HG03460 (cell line): ENCODE measurements around the gene PRKCE.

ENCODE experiments used
- ATAC-seq: cut with Tn5 transposase; IDR thresholded peaks from one replicate; pipeline ENCODE4 v1.9.1; 2021; ENCODE audit not compliant: unreplicated experiment

PRKCE gene

DNA sequence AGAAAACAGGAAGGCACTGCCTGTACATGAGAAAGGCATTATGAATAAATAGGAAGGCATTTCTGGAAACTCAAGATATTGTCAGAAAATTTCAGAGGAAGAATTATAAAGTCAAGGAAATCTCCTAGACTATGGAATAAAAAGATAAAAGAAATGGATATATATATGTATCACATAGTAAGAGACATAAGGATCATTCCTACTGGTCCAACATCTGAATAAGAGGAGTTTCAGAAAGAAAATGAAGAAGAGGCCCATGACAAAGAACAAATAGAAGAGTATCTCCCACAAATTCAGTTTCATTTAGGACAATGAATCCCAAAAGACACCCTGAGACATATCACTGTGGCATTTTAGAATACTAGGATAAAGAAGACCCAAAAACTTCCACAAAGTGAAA, 178.8 kb downstream of the PRKCE start:
- ATAC-seq, result no peak

DNA sequence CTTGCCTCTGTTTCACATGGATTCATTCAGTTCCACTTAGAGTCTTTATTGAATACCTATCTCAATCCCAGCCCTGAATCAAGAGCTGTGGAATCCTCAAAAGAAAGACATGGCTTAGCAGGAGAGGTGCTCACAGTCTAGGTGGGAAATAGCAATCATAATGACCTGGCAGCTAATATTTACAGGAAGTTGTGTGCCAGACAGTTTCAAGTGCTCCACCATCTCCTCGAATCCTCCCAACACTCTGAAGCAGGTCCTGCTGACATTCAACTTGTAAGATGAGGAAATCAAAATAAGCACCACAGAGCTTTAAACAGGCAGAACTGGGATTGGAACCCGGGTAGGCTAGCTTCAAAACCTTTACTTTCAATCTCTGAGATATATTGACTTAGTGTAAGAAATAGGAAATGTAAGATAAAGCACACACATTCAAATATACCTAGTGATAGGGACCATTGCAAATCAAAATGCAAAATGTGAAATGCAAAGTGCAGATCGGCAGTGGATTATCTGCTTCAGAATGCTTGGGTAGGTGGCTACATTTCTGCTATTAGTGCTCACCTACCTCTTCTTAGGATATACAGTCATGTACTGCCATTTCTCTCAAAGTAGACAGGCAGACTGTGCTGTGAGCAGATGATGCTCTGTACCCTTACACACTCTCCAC, 182.0 kb downstream of the PRKCE start:
- ATAC-seq, result peak; percentile 34

DNA sequence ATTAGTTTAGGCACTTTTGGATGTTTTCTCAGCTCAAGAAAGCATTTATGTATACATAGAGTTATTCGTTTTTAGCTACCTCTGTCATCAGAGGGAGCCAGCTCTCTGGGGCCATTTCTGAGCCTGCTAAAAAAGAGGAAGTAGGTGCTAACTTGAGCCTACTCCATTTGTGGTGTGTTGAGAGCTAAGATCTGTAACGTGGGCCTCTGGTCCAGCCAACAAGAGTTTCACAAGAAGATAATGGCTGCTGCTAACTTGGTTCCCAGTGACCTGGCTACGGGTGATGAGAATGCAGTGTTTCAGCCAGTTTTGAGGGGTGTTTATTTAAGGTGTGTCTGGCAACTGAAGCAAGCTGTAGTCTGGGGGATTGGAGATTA, 182.5 kb downstream of the PRKCE start:
- peak; percentile 77 for ATAC-seq

GRCh38 chr2:45834372-45834771, 182.9 kb downstream of the PRKCE start:
- ATAC-seq, result no peak

GRCh38 chr2:45834858-45835257, 183.4 kb downstream of the PRKCE start:
- ATAC-seq, result no peak

DNA sequence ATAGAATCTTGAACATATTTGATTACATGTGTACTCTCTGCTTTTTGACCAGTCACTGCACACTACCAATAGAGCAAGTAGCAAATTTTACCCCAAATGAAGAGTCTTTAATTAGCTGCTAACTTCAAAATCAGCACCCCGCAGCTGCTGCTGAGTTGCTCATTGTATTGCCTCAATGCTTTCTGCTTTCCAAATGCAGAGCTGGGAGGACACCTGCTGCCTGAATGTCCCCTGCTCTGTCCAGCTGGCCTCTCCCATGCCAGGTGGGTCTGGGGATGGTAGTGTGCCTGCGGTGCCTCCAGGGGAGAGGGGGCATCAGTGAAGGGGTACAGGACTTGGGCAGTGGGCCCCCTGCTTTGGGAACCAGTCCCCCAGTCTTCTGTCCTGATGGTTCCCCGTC, 184.8 kb downstream of the PRKCE start:
- ATAC-seq, result no peak

DNA sequence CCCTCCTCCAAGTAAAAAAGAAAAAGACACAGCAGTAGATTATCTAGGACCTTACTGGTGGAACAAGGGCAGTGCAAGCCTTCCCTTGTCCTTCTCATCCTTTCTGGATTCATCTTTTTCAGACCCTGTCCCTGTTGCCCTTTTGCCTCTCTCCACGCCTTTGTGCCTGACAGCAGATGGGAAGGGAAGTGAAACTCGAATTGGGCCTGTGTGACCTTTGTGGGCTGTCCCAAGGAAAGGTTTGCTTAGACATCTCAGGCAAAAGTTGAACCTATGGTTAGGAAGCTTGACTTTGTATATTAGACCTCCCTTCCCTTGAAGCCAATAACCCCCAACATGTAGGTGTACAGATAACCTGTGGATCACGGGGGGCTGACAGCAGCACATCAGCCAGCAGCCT, 185.3 kb downstream of the PRKCE start:
- no peak for ATAC-seq

GRCh38 chr2:45837812-45838341, 186.4 kb downstream of the PRKCE start:
- ATAC-seq, result no peak

GRCh38 chr2:45839508-45840251, 188.2 kb downstream of the PRKCE start:
- no peak for ATAC-seq

DNA sequence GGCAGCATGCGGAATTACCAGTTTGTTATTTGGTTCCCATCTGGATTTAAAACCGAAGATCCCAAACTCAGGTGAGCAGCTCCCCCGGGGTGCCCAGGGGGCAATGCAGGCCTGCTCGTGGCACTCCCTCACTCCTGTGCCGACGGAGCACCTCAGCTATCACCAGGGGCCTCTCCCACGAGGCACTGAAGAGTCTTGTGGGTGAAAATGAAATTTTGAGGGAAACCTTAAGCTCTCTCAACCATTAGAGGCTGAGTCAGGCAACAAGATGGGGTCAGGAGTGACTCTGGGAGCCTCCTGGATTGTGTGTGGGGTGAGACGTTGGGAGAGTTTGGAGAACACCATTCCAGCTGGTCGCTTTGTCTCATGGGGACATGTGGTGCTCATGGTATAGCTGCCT, 189.0 kb downstream of the PRKCE start:
- peak; percentile 37 for ATAC-seq

- no peak for ATAC-seq
These were observed 190.4 kb downstream of the PRKCE start for GRCh38 chr2:45841752-45842407.

DNA sequence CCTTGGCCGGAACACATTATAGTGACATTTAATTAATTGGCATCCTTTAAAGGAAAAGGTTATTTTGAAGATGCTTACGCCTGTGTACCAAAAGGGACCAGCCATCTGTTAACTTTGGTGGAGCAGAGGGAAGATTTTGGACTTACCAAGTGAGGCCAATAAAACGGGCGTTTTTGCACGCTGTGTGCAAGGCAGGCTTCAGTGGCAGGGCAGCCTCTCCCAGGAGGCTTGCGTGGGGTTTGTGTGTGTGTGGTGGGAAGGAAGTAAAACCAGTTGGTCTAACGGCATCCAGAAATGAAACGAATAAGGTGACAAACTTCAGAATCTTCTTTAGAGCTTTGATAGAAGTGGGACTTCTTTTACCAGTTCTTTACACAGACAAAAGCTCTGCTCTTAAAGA, 191.7 kb downstream of the PRKCE start:
- peak; percentile 57 for ATAC-seq

DNA sequence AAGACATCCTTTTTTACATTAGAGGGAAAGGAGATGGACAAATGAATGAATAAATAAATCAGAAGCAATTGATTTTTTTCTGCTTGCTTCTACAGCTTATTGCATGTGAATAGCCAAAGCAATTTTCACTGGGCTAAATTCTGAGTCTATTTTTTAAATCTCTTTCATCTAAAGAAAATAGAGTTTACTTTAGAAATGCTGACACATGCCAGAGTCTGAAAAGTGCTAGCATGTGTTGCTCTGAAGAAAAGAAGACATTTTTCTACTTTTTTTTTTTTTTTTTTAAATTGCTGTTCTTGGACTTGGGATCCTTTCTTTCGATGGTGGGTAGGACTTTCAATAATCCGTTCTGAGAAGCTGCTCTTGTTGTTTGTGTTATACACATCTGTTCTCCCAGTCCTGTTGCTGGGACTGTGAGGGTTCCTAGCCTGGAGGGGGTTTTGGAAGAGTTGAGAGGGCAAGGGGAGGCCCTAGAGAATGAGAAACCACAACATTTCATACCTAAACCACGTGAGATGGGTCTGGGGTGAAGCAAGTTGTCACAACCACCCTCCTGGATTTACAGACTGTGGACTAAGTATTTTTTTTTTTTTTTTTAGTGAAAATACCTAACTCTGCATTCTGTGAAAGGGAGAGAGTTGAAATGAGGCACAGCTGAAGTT, 193.5 kb downstream of the PRKCE start:
- ATAC-seq, result no peak

DNA sequence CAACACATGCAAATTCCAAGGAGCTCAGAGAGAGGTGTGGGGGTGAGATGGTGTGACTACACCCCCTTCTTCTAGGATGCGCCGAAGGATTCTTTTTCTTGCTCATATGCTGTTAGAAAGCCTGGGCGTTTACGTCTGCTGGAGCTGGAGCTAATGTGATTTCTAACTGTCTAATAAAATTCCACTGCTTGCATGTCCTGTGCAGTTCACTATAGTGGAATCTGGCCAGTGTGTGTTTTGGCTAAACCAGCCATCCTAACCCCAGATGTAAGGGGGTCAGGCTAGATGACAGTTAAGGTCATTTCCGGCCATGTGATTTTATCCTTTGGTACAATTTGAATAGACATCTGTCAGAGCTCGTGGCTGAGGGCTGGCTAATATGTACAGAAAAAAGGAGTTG, 194.1 kb downstream of the PRKCE start:
- ATAC-seq, result no peak

DNA sequence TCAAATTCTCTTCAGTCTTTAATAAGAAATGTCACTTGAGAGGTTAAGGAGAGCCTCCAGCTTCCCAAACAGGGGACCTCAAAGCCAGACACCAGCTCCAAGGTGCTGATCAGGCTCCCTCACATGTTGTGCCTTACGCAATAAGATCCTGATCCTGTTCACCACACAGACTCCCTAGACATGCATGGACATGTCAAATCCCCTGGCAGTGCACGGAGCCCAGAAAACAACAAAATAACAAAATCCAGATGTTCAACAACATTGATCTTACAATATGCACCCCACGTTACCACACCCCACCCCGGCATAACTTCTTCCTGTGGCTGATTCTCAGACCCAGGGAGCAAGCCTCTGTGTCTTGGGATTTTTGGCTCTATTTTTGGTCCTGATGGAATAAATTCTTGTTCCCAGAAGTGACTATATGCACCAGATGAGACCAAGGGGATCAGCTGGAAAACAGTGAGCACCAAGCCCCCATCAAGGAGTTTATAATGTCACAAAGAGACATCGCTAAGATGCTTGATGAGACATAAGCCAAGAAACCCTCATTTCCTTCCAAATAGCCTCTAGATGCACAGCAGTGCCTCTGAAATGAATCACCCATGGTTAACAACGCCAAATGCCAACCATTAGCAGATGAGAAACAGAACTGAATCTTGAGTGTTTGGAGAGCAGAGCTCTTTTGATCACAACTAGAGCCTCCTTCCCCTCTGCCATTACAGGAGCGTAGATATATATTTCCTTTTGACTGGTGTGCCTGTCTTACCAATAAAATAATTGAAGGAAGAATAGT, 198.2 kb downstream of the PRKCE start:
- ATAC-seq, result no peak

- no peak for ATAC-seq
These were observed 199.1 kb downstream of the PRKCE start for GRCh38 chr2:45850558-45850957.

DNA sequence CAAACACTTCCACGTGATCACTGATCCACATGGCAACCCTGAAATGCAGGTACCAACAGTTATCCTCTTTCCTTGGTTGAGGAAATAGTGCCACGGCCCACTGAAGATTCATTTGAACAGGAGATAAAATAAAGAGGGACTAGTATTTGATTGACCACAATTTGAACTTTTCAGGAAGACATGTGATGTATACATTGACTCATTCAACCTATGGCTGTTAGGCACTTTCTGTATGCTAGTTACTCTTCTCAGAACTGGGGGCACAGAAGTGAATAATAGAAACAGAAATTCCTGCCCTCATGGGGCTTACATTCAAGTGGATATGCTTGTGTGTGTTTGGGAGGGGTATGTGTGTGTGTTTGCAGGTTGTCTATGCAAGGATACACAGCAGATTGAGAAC, 199.6 kb downstream of the PRKCE start:
- no peak for ATAC-seq

DNA sequence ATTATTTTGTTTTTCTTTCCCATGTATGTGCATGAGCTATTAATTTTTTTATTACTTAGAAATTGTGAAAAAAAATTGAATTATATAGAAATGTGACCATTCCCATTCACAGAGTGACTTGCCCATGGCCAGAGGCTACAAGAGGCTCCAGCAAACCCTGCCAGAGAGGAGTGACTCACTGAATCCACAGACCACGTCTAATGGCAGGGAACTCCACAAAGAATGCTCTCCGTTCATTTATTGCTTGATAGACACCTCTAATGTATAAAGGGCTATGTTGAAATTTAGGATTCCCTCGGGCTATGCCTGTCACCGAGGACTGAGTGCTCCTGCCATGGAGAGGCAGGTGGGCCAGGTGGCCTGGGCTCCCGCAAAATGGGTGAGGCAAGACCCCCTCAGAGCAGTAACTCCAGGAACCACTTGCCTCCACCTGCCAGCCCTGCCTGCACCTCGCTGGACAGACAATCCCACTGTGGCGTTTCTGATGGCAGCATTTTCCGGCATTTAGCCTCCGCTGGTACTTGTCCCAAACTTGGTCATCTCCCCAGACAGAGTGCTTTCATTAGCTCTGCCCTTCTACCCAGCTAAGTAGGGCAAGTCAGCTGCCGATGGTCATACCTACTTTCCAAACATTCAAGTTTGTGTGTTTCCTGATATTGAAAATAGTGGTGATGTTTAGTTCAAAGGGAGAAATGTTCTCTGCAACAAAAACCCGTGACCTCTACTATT, 200.3 kb downstream of the PRKCE start:
- no peak for ATAC-seq

DNA sequence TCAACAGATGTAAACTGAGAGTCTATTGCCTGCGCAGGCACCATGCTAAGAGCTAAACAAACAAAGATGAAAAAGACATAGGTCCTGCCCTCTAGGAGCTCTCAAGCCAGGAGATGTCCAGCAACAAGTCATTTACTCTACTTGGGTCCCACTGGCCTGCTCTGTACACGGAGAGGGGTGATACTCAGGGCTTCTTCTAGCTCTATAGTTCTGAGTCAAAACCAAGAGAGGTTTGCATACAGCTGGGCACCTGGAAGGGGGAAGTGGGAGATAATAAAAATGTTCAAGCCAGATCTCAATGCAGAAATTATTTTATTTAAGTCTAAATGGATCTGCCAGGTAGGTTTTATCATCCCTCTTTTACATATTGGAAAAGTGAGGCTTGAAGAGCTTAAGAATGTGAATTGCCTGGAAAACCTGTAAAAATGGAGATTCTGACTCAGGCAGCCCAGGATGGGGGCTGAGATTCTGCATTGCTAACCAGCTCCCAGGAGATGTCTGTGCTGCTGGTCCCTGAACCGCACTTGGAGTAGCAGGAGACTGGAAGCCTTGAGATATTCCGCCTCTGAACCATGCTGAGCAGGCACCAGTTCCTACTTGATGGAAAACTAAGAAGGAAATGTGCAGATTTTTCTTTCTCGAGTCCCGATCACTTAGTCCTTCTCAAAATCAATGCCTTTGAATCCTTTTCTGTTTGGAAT, 201.1 kb downstream of the PRKCE start:
- ATAC-seq, result peak; percentile 75
